GM12874 (cell line): ENCODE data around the gene BOD1L1.

ENCODE experiments used
- CTCF ChIP-seq: IDR thresholded peaks from 2 replicates; pipeline ENCODE4 v1.5.1; 2011; ENCODE audit warnings: low read depth, mild to moderate bottlenecking, control low read depth, low read length, moderate library complexity; ENCODE audit not compliant: insufficient read depth

Gene BOD1L1

DNA sequence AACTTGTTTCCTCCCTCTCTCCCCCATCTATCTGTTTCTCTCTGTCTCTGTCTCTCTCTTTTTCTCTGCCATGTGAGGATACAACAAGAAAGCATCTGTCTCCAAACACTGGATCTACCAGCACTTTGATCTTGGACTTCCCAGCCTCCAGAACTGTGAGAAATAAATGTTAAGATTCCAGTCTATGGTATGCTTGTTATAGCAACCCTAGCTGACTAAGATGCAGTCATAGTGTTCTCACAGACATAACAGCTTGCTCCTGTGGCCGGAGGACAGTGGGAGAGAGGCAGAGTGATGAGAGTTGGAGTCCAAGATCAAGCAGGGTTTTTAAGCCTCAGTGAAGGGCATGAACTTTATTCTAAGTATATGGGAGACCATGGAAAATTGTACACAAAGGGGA, 74.4 kb downstream of the BOD1L1 start:
- no peak for TF ChIP-seq CTCF

- peak; percentile 81 for TF ChIP-seq CTCF
Observed at GRCh38 chr4:13548984-13549546, 78.5 kb downstream of the BOD1L1 start.

GRCh38 chr4:13548059-13548983, 79.2 kb downstream of the BOD1L1 start:
- no peak for TF ChIP-seq CTCF

DNA sequence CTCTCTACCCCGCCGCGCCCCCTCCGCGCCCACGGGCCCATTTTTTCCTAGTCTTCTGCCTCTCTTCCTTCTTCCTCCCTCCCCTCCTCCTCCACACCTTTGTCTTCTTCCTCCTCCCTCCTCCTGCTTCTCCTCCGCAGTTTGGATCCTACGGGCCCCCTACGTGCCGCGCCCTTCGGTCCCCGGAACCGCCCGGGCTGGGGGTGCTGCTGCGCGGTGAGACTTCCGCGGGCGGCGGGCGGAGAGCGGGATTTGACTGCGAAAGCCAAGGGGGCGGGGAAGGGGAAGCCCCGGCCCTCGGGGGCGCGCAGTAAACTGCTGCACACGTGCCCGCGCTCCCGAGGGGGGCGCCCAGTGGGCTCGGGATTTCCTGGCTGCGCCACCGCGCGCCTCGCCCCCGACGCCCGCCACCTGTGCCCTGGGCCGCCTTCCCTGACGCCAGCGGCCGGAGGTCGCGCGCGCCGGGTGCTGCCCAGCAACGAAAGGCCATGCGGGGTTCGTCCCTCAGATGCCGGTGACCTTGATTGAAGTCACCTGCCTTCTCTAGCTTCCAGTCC, 80.0 kb downstream of the BOD1L1 start:
- TF ChIP-seq CTCF = no peak

- TF ChIP-seq CTCF = no peak
Observed at GRCh38 chr4:13546941-13547484, 80.5 kb downstream of the BOD1L1 start.

- TF ChIP-seq CTCF = no peak
Observed at GRCh38 chr4:13546142-13546940, 81.2 kb downstream of the BOD1L1 start.
